Neutrophil (primary cell): Measurements from ENCODE around the gene KRTAP13-4.

Experiments used
- H3K27ac ChIP-seq: fragments of 200-600 bp; sonication (generic); 2 replicates; pipeline ENCODE4 v1.5.1; 2016; ENCODE audit warnings: mild to moderate bottlenecking, moderate library complexity
- H3K27me3 ChIP-seq: fragments of 200-600 bp; sonication (generic); 2 replicates; pipeline ENCODE4 v1.6.0; 2016; ENCODE audit warnings: mild to moderate bottlenecking
- H3K36me3 ChIP-seq: fragments of 200-600 bp; sonication (generic); 2 replicates; pipeline ENCODE4 v1.5.1; 2017
- H3K4me1 ChIP-seq, 2 experiments: fragments of 200-600 bp in 1 of 2; sonication (generic) in 1 of 2; 1 replicate in 1 of 2; 2 replicates in 1 of 2; pipeline versions ENCODE4 v1.5.1 to v1.6.1; 2013 to 2016; ENCODE audit warnings: low read depth in 1 of 2, low read length in 1 of 2, mild to moderate bottlenecking in 1 of 2, moderate library complexity in 1 of 2; ENCODE audit not compliant: control insufficient read depth in 1 of 2, insufficient read depth in 1 of 2
- H3K4me3 ChIP-seq, 2 experiments: fragments of 200-600 bp in 1 of 2; sonication (generic) in 1 of 2; 1 replicate in 1 of 2; 2 replicates in 1 of 2; pipeline ENCODE4 v1.5.1; 2013 to 2016; ENCODE audit warnings: low read depth in 1 of 2, low read length in 1 of 2, mild to moderate bottlenecking in 1 of 2, moderate library complexity in 1 of 2
- H3K9me3 ChIP-seq: fragments of 200-600 bp; sonication (generic); 2 replicates; pipeline ENCODE4 v1.5.1; 2016
- CTCF ChIP-seq: fragments of 200-600 bp; sonication (generic); IDR thresholded peaks from 2 replicates; pipeline ENCODE4 v1.5.1; 2016; ENCODE audit warnings: antibody characterized with exemption

The KRTAP13-4 gene

GRCh38 chr21:30430170-30430655 is at the start of gene KRTAP13-4:
Gene KRTAP13-4 (plus strand): TSS chr21:30430220. CDS start chr21:30430276, 56 bp downstream.
- Histone ChIP-seq H3K4me3 (no peak within 1 kb of the TSS), H3K9me3 (no peaks in the 10 kb centered on the region), H3K27ac (no peak within 1 kb of the TSS), H3K27me3 (no peaks in the 10 kb centered on the region), H3K4me1 (no peaks in the 10 kb centered on the region), H3K36me3 (no peaks in the 10 kb centered on the region)
- TF ChIP-seq CTCF = no peak

GRCh38 chr21:30382201-30382600 is 47.8 kb upstream of the KRTAP13-4 start:
- TF ChIP-seq CTCF = no peak
- no peaks in the 10 kb centered on the region for H3K36me3 ChIP-seq
- H3K4me1 ChIP-seq = no peaks in the 10 kb centered on the region
- H3K27me3 ChIP-seq = no peaks in the 10 kb centered on the region
- H3K4me3 ChIP-seq = no peak overlapping the region
- H3K9me3 ChIP-seq = no peaks in the 10 kb centered on the region
- H3K27ac ChIP-seq = no peak overlapping the region

- Histone ChIP-seq H3K9me3 (no peaks in the 10 kb centered on the region), H3K4me1 (no peaks in the 10 kb centered on the region), H3K4me3 (no peak overlapping the region), H3K27me3 (no peaks in the 10 kb centered on the region), H3K36me3 (no peaks in the 10 kb centered on the region), H3K27ac (no peak overlapping the region)
- TF ChIP-seq CTCF = no peak
These were observed 38.5 kb upstream of the KRTAP13-4 start for GRCh38 chr21:30391492-30392025.

GRCh38 chr21:30395731-30396130 is 34.3 kb upstream of the KRTAP13-4 start, which contains the start of gene KRTAP13-1:
Gene KRTAP13-1 (plus strand): TSS chr21:30396031. CDS start chr21:30396087, 56 bp downstream.
- no peak for TF ChIP-seq CTCF
- Histone ChIP-seq H3K4me3 (no peak within 1 kb of the TSS), H3K27ac (no peak within 1 kb of the TSS), H3K4me1 (no peaks in the 10 kb centered on the region), H3K36me3 (no peaks in the 10 kb centered on the region), H3K27me3 (no peaks in the 10 kb centered on the region), H3K9me3 (no peaks in the 10 kb centered on the region)

- Histone ChIP-seq H3K4me1 (no peaks in the 10 kb centered on the region), H3K27ac (no peak overlapping the region), H3K9me3 (no peaks in the 10 kb centered on the region), H3K4me3 (no peak overlapping the region), H3K36me3 (no peaks in the 10 kb centered on the region), H3K27me3 (no peaks in the 10 kb centered on the region)
- TF ChIP-seq CTCF = no peak
These were observed 21.1 kb upstream of the KRTAP13-4 start for GRCh38 chr21:30408782-30409494.
